PC-9 (cell line): Measurements from ENCODE around the gene KIFC3. TPM values are rescaled to one million over a fixed set of nuclear protein-coding genes. Genes with fewer than 3 reads are reported as not detected.

Experiments used
- BruUV-seq: library from RNA; stranded (reverse); fragments of 400-500 nt; replicated peaks from 2 replicates; lab custom pipeline; 2021; lab: Mats Ljungman, UMichigan
- CTCF ChIA-PET: fragments of 300-600 bp; sonication (Branson Sonifier 250); formaldehyde crosslinking; loops from one replicate; lab custom pipeline; 2022; ENCODE audit warnings: antibody characterized with exemption; lab: Charles Lee
- POLR2A ChIA-PET: fragments of 300-600 bp; sonication (Branson Sonifier 250); formaldehyde crosslinking; loops from one replicate; lab custom pipeline; 2022; ENCODE audit warnings: antibody characterized with exemption; ENCODE audit not compliant: unreplicated experiment; lab: Charles Lee
- DNase-seq, 2 experiments: peaks; one replicate each; pipeline versions ENCODE4 v3.0.0 to v3.0.0-alpha.2; 2015 to 2022; ENCODE audit warnings: mixed read lengths in 1 of 2
- H2AFZ ChIP-seq: fragments of 200-600 bp; sonication (generic); 2 replicates; pipeline ENCODE4 v1.8.1; 2017; ENCODE audit warnings: antibody characterized with exemption
- H3F3A ChIP-seq: fragments of 200-600 bp; sonication (generic); 2 replicates; pipeline ENCODE4 v1.8.1; 2017; ENCODE audit warnings: antibody characterized with exemption, mild to moderate bottlenecking, low read depth; ENCODE audit not compliant: insufficient read depth
- H3K27ac ChIP-seq: fragments of 200-600 bp; sonication (generic); 2 replicates; pipeline ENCODE4 v1.6.1; 2016; ENCODE audit warnings: mixed run types
- H3K27me3 ChIP-seq: fragments of 200-600 bp; sonication (generic); 2 replicates; pipeline ENCODE4 v1.6.1; 2016; ENCODE audit warnings: low read depth, mixed run types; ENCODE audit not compliant: insufficient read depth
- H3K36me3 ChIP-seq: fragments of 200-600 bp; sonication (generic); 2 replicates; pipeline ENCODE4 v1.6.1; 2016; ENCODE audit warnings: low read depth, mixed run types
- H3K4me1 ChIP-seq: fragments of 200-600 bp; sonication (generic); replicated peaks from 2 replicates; pipeline ENCODE4 v1.6.1; 2016; ENCODE audit warnings: mixed run types; ENCODE audit not compliant: insufficient read depth
- H3K4me2 ChIP-seq: fragments of 200-600 bp; sonication (generic); 2 replicates; pipeline ENCODE4 v1.6.1; 2017; ENCODE audit warnings: mixed run types
- H3K4me3 ChIP-seq: fragments of 200-600 bp; sonication (generic); 2 replicates; pipeline ENCODE4 v1.6.1; 2016; ENCODE audit warnings: mixed run types
- H3K79me2 ChIP-seq: fragments of 200-600 bp; sonication (generic); 2 replicates; pipeline ENCODE4 v1.6.1; 2017; ENCODE audit warnings: low read depth, mixed run types
- H3K9me2 ChIP-seq: fragments of 200-600 bp; sonication (generic); 2 replicates; pipeline ENCODE4 v1.8.1; 2017; ENCODE audit warnings: mild to moderate bottlenecking; ENCODE audit not compliant: insufficient read depth
- H3K9me3 ChIP-seq: fragments of 200-600 bp; sonication (generic); 2 replicates; pipeline ENCODE4 v1.8.1; 2016; ENCODE audit warnings: low read depth; ENCODE audit not compliant: insufficient read depth
- H4K20me1 ChIP-seq: fragments of 200-600 bp; sonication (generic); 2 replicates; pipeline ENCODE4 v1.8.1; 2017; ENCODE audit not compliant: insufficient read depth
- CTCF ChIP-seq: fragments of 200-600 bp; sonication (generic); conservative IDR thresholded peaks from 2 replicates; pipeline ENCODE4 v1.6.1; 2017; ENCODE audit warnings: mixed run types, antibody characterized with exemption, mild to moderate bottlenecking, moderate library complexity
- EZH2 ChIP-seq: fragments of 200-600 bp; sonication (generic); IDR thresholded peaks from 2 replicates; pipeline ENCODE4 v1.8.0; 2017; ENCODE audit warnings: antibody characterized with exemption, low read depth
- intact Hi-C: fragments of 100-400 bp; cut with micrococcal nuclease; formaldehyde crosslinking; loops from one replicate; pipeline ENCODE4 v1.10.0; 2022; ENCODE audit not compliant: unreplicated experiment
- total RNA-seq: library from RNA; stranded (reverse); gene quantifications from 2 replicates; pipeline ENCODE4 v1.2.3, GENCODE V29; 2021

The KIFC3 gene
- total RNA-seq, 1 experiment from 2014 or later = 52.5 TPM

GRCh38 chr16:57755726-57756423 lies 46.4 kb downstream of the KIFC3 start:
- Histone ChIP-seq H2AFZ (no peak overlapping the region), H3K9me3 (no peaks in the 10 kb centered on the region), H3F3A (peaks cover 9% of the 10 kb centered on the region; the same call in 1 of the 2 replicates), H3K79me2 (no peaks in the 10 kb centered on the region), H4K20me1 (peaks cover 5% of the 10 kb centered on the region; the same call in 1 of the 2 replicates), H3K4me1 (peaks cover 20% of the 10 kb centered on the region), H3K36me3 (no peaks in the 10 kb centered on the region), H3K9me2 (no peaks in the 10 kb centered on the region), H3K4me2 (no peak overlapping the region), H3K4me3 (no peak overlapping the region), H3K27me3 (no peaks in the 10 kb centered on the region), H3K27ac (no peak overlapping the region)
- no TSS peak for BruUV-seq
- no peak for DNase-seq
- POLR2A ChIA-PET = no interaction called here
- TF ChIP-seq EZH2 (no peak), CTCF (no peak)
- intact Hi-C loops = loop anchor here (2.0 kb wide), 1 partner anchor 245 kb away; the partner anchor contains the start of genes USB1 and ZNF319
- CTCF ChIA-PET = no interaction called here

- POLR2A ChIA-PET = no interaction called here
- Histone ChIP-seq H2AFZ (no peak overlapping the region), H3K27ac (no peak overlapping the region), H3K27me3 (no peaks in the 10 kb centered on the region), H3K4me3 (no peak overlapping the region), H3K36me3 (no peaks in the 10 kb centered on the region), H3K9me3 (no peaks in the 10 kb centered on the region), H3F3A (peaks cover 7% of the 10 kb centered on the region; the same call in 1 of the 2 replicates), H3K4me2 (no peak overlapping the region), H3K79me2 (no peaks in the 10 kb centered on the region), H4K20me1 (peaks cover 5% of the 10 kb centered on the region; the same call in 1 of the 2 replicates), H3K9me2 (no peaks in the 10 kb centered on the region), H3K4me1 (peaks cover 13% of the 10 kb centered on the region)
- BruUV-seq = no TSS peak
- DNase-seq = no peak
- no peak for TF ChIP-seq EZH2
- no peak for TF ChIP-seq CTCF
- CTCF ChIA-PET = no interaction called here
- intact Hi-C loops = no loop called here
These were observed 47.1 kb downstream of the KIFC3 start for GRCh38 chr16:57755061-57755684.

GRCh38 chr16:57754354-57755060 lies 47.8 kb downstream of the KIFC3 start:
- H3K9me2 ChIP-seq = no peaks in the 10 kb centered on the region
- no peak overlapping the region for H3K4me2 ChIP-seq
- H3K36me3 ChIP-seq = no peaks in the 10 kb centered on the region
- peaks cover 5% of the 10 kb centered on the region; the same call in 1 of the 2 replicates for H4K20me1 ChIP-seq
- no peak for DNase-seq
- H3K79me2 ChIP-seq = no peaks in the 10 kb centered on the region
- no peaks in the 10 kb centered on the region for H3K27me3 ChIP-seq
- H3K4me3 ChIP-seq = no peak overlapping the region
- intact Hi-C loops = no loop called here
- CTCF ChIA-PET = no interaction called here
- peaks cover under 1% of the 10 kb centered on the region; the same call in 1 of the 2 replicates for H3F3A ChIP-seq
- peaks cover 6% of the 10 kb centered on the region for H3K4me1 ChIP-seq
- H3K9me3 ChIP-seq = no peaks in the 10 kb centered on the region
- no peak overlapping the region for H3K27ac ChIP-seq
- no peak for TF ChIP-seq EZH2
- no peak for TF ChIP-seq CTCF
- H2AFZ ChIP-seq = no peak overlapping the region
- POLR2A ChIA-PET = no interaction called here
- no TSS peak for BruUV-seq
